KMS-11 (cell line): ENCODE data around the gene SOX5.

Source experiments
- H2AFZ ChIP-seq: fragments of 200-600 bp; sonication (generic); 2 replicates; pipeline ENCODE4 v1.6.1; 2016; ENCODE audit warnings: antibody characterized with exemption, mixed run types, low read depth
- H3K27ac ChIP-seq: fragments of 200-600 bp; sonication (generic); 2 replicates; pipeline ENCODE4 v1.6.1; 2016; ENCODE audit warnings: mild to moderate bottlenecking, mixed run types
- H3K27me3 ChIP-seq: fragments of 200-600 bp; sonication (generic); 2 replicates; pipeline ENCODE4 v1.6.1; 2017; ENCODE audit warnings: mild to moderate bottlenecking, low read depth, mixed run types, moderate library complexity; ENCODE audit not compliant: insufficient read depth
- H3K36me3 ChIP-seq: fragments of 200-600 bp; sonication (generic); 2 replicates; pipeline ENCODE4 v1.6.1; 2017; ENCODE audit warnings: mild to moderate bottlenecking, mixed run types; ENCODE audit not compliant: insufficient read depth
- H3K4me1 ChIP-seq: fragments of 200-600 bp; sonication (generic); 2 replicates; pipeline ENCODE4 v1.6.1; 2016; ENCODE audit warnings: mild to moderate bottlenecking, low read depth, mixed run types; ENCODE audit not compliant: poor library complexity, severe bottlenecking
- H3K4me2 ChIP-seq: fragments of 200-600 bp; sonication (generic); 2 replicates; pipeline ENCODE4 v1.7.0; 2016; ENCODE audit warnings: mild to moderate bottlenecking, mixed run types
- H3K4me3 ChIP-seq: fragments of 200-600 bp; sonication (generic); IDR thresholded peaks from 2 replicates; pipeline ENCODE4 v1.6.1; 2017; ENCODE audit warnings: low read depth, low read length, mixed read lengths; ENCODE audit not compliant: insufficient read depth
- H3K79me2 ChIP-seq: fragments of 200-600 bp; sonication (generic); 2 replicates; pipeline ENCODE4 v1.6.1; 2016; ENCODE audit warnings: low read depth, mixed run types; ENCODE audit not compliant: insufficient read depth
- H3K9ac ChIP-seq: fragments of 200-600 bp; sonication (generic); 2 replicates; pipeline ENCODE4 v1.6.1; 2016; ENCODE audit warnings: mild to moderate bottlenecking, mixed run types
- H4K20me1 ChIP-seq: fragments of 200-600 bp; sonication (generic); 2 replicates; pipeline ENCODE4 v1.6.1; 2016; ENCODE audit warnings: mild to moderate bottlenecking, mixed run types; ENCODE audit not compliant: insufficient read depth
- TF ChIP-seq, protein P1 (sequence below): fragments of 200-600 bp; sonication (generic); conservative IDR thresholded peaks from 2 replicates; pipeline ENCODE4 v1.6.1; 2017; ENCODE audit warnings: low read depth, mild to moderate bottlenecking, antibody characterized with exemption, low read length, moderate library complexity, mixed read lengths

SOX5 gene

DNA sequence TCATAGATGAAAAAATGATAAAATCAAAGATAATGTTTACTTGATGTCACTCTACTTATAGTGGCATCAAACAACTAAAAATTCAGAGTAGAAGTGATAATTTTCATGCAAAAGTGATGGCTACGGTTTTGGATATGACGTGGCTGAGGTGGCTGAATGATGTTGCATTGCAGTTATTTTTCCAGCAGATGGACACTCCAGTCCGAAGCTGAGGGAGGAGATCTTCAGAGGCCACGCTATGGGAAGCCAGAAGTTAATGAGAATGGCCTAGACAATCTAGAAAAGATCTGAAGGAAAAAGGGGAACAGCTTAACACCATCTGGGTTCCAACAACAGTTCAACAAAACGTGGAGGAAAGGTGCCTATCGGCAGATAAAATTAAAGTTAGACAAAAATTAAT is 279.8 kb downstream of the SOX5 start:
- Histone ChIP-seq H3K9ac (no peak overlapping the region), H3K27me3 (no peaks in the 10 kb centered on the region), H3K4me1 (no peaks in the 10 kb centered on the region), H3K36me3 (no peaks in the 10 kb centered on the region), H4K20me1 (no peaks in the 10 kb centered on the region), H3K79me2 (no peaks in the 10 kb centered on the region), H3K27ac (no peak overlapping the region), H3K4me3 (no peak overlapping the region), H2AFZ (no peak overlapping the region), H3K4me2 (no peak overlapping the region)
- TF ChIP-seq, protein P1, sequence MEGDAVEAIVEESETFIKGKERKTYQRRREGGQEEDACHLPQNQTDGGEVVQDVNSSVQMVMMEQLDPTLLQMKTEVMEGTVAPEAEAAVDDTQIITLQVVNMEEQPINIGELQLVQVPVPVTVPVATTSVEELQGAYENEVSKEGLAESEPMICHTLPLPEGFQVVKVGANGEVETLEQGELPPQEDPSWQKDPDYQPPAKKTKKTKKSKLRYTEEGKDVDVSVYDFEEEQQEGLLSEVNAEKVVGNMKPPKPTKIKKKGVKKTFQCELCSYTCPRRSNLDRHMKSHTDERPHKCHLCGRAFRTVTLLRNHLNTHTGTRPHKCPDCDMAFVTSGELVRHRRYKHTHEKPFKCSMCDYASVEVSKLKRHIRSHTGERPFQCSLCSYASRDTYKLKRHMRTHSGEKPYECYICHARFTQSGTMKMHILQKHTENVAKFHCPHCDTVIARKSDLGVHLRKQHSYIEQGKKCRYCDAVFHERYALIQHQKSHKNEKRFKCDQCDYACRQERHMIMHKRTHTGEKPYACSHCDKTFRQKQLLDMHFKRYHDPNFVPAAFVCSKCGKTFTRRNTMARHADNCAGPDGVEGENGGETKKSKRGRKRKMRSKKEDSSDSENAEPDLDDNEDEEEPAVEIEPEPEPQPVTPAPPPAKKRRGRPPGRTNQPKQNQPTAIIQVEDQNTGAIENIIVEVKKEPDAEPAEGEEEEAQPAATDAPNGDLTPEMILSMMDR = no peak

DNA sequence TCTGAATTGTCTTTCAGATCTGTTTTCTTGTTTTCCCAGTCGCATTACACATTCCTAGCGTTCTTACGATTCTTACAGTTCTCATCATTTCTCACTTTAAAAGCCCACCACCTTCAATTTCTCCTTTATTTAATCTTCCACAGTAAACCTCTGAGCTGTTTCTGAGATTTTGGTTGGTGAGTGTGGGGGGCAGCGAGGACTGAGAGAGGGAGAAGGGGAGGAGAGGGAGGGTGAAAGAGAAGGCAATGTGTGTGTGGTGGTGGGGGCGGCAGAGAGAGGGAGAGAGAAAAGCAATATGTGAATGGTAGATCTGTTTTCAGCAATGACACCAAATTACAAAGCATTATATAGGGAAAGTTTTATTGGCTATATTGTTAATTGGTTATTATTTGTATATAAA is 282.6 kb downstream of the SOX5 start:
- TF ChIP-seq, protein P1 = no peak
- no peak overlapping the region for H3K9ac ChIP-seq
- H3K27me3 ChIP-seq = no peaks in the 10 kb centered on the region
- no peaks in the 10 kb centered on the region for H3K79me2 ChIP-seq
- no peaks in the 10 kb centered on the region for H3K36me3 ChIP-seq
- H4K20me1 ChIP-seq = no peaks in the 10 kb centered on the region
- no peak overlapping the region for H3K4me2 ChIP-seq
- H2AFZ ChIP-seq = no peak overlapping the region
- H3K4me1 ChIP-seq = no peaks in the 10 kb centered on the region
- H3K27ac ChIP-seq = no peak overlapping the region
- H3K4me3 ChIP-seq = no peak overlapping the region

DNA sequence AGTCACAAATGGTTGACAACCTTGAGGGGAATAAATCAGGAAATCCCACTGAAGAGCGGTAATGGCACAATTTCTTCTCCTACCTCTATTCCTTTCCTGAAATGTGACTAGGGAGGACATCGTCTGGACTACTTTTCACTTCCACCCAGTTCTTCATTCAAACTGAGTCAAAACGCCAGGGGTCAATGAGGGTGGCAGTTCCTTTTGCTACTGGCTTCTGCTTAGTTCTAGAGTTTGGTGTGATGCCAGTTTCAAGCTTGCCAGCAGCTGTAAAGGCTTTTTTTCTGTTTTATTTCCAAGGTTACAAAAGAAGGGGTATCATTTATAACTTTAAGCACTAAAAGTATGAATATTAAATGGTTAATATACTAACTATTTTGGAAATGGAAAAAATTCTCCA is 286.5 kb downstream of the SOX5 start:
- Histone ChIP-seq H3K79me2 (no peaks in the 10 kb centered on the region), H3K4me3 (no peak overlapping the region), H3K4me2 (no peak overlapping the region), H3K27ac (no peak overlapping the region), H3K9ac (no peak overlapping the region), H3K27me3 (no peaks in the 10 kb centered on the region), H3K36me3 (no peaks in the 10 kb centered on the region), H4K20me1 (no peaks in the 10 kb centered on the region), H2AFZ (no peak overlapping the region), H3K4me1 (no peaks in the 10 kb centered on the region)
- TF ChIP-seq, protein P1 = no peak

DNA sequence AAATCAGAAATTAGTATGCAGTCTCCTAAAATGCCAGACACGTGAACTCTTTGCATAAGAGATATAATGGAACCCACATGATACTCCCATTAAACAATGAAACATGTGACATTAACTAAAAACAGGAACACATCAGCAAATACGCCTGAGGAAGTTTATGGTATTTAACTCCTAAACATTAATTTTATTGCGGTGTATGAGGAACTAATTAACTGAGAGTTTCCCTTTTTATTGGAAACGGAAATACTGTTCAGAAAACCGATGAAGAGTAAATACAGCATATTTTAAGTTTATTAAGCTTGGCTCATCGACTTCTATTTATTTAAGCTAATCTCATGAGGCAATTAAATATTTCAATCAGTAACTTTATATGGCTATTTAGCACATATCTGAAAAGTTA is 290.3 kb downstream of the SOX5 start:
- Histone ChIP-seq H3K4me1 (no peaks in the 10 kb centered on the region), H3K4me2 (no peak overlapping the region), H3K79me2 (no peaks in the 10 kb centered on the region), H3K9ac (no peak overlapping the region), H3K27ac (no peak overlapping the region), H3K4me3 (no peak overlapping the region), H3K36me3 (no peaks in the 10 kb centered on the region), H3K27me3 (no peaks in the 10 kb centered on the region), H4K20me1 (no peaks in the 10 kb centered on the region), H2AFZ (no peak overlapping the region)
- TF ChIP-seq, protein P1 = no peak

DNA sequence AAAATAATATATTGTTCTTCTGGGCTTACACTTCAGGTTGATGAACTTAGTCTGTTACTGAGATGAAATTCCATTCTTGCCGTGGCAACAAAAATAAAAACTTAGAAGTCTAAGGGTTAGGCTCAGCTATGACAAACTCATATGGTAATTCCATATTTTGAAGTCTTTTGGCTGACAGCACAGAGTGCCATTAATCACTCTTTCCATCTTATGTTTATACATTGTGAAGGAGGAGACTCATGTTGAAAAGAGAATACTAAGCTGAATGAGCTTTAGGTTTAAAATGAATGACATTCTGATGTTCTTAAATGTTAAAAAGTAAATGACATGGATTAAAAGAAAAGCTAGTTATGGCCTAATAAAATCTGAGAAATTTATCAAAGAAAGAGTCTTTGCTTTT is 291.9 kb downstream of the SOX5 start:
- Histone ChIP-seq H3K27me3 (no peaks in the 10 kb centered on the region), H3K9ac (no peak overlapping the region), H3K79me2 (no peaks in the 10 kb centered on the region), H3K4me1 (no peaks in the 10 kb centered on the region), H3K27ac (no peak overlapping the region), H4K20me1 (no peaks in the 10 kb centered on the region), H2AFZ (no peak overlapping the region), H3K4me3 (no peak overlapping the region), H3K4me2 (no peak overlapping the region), H3K36me3 (no peaks in the 10 kb centered on the region)
- TF ChIP-seq, protein P1 = no peak
